Kidney (tissue), 14 donors: ENCODE results near the gene RFLNA. TPM values are rescaled to one million over a fixed set of nuclear protein-coding genes. Genes with fewer than 3 reads are reported as not detected.

Experiments
- DNase-seq, 5 donors: peaks; one replicate each; pipeline ENCODE4 v3.0.0-alpha.2; 2013 to 2020
- FAIRE-seq: peaks from 2 replicates; lab custom pipeline; 2012; peaks lifted over from hg19 to GRCh38; lab: Jason Lieb, UNC
- H3K27ac ChIP-seq, 2 donors: one replicate each; pipeline ENCODE4 v1.7.0; 2013; ENCODE audit warnings: low read depth in 2 of 2, low read length in 2 of 2, inconsistent platforms in 1 of 2
- H3K27me3 ChIP-seq: one replicate; pipeline ENCODE4 v1.7.1; 2013; ENCODE audit warnings: low read length, inconsistent platforms; ENCODE audit not compliant: control insufficient read depth, insufficient read depth
- H3K36me3 ChIP-seq, 3 donors: one replicate each; pipeline versions ENCODE4 v1.7.0 to v1.7.1; 2013; ENCODE audit warnings: low read length in 3 of 3, control low read depth in 1 of 3, inconsistent platforms in 1 of 3; ENCODE audit not compliant: insufficient read depth in 3 of 3, control insufficient read depth in 2 of 3
- H3K4me1 ChIP-seq, 3 donors: one replicate each; pipeline versions ENCODE4 v1.7.0 to v1.7.1; 2013; ENCODE audit warnings: low read length in 3 of 3, inconsistent platforms in 1 of 3, low read depth in 1 of 3; ENCODE audit not compliant: control insufficient read depth in 2 of 3, insufficient read depth in 2 of 3
- H3K4me3 ChIP-seq, 3 donors: one replicate each; pipeline versions ENCODE4 v1.7.0 to v1.8.1; 2013; ENCODE audit warnings: low read length in 3 of 3, control low read depth in 1 of 3, inconsistent platforms in 1 of 3
- H3K9ac ChIP-seq, 3 donors: one replicate each; pipeline versions ENCODE4 v1.7.0 to v1.7.1; 2013; ENCODE audit warnings: low read length in 3 of 3, control low read depth in 1 of 3, inconsistent platforms in 1 of 3
- H3K9me3 ChIP-seq, 3 donors: one replicate each; pipeline versions ENCODE4 v1.7.0 to v1.7.1; 2013; ENCODE audit warnings: low read length in 3 of 3, control low read depth in 1 of 3, inconsistent platforms in 1 of 3; ENCODE audit not compliant: control insufficient read depth in 2 of 3, insufficient read depth in 1 of 3
- intact Hi-C: fragments of 100-400 bp; cut with DNase I; formaldehyde crosslinking; loops from one replicate; pipeline ENCODE4 v1.11.1; 2022
- polyA plus RNA-seq: library from polyadenylated mRNA; stranded (reverse); fragments of 350-450 nt; fragmentation: Illumina TruSeq; extraction: RNeasy Lipid Tissue Mini Kit (QIAGEN cat#74804); gene quantifications from one replicate; pipeline ENCODE4 v1.2.3, GENCODE V29; 2014; ENCODE audit warnings: low read depth, low replicate concordance; ENCODE audit not compliant: insufficient read depth
- total RNA-seq: library from RNA; stranded (reverse); fragmentation: NEBNext Ultra II Directional; extraction: Animal tissue kit (Norgen Biotek cat#: 25700); gene quantifications from one replicate; pipeline ENCODE4 v1.2.1, GENCODE V29; 2021
- TF ChIP-seq, protein P1 (sequence below): IDR thresholded peaks from 3 replicates; pipeline ENCODE4 v1.5.1; 2012; ENCODE audit warnings: mild to moderate bottlenecking, moderate library complexity, borderline replicate concordance; ENCODE audit not compliant: insufficient read depth; ENCODE audit errors: extremely low read depth
- donor health status: control.
- donor health status: control.
- donor health status: control.
- donor health status: control.
- donor health status: control.
- donor health status: DM: yes; HTN: yes; CAD: no.
- donor health status: Normal renal cell carcinoma (clear cell type).

The RFLNA gene
- total and polyA plus RNA-seq, 2 donors from 2014 or later, result 0.76 to 0.82 TPM

DNA sequence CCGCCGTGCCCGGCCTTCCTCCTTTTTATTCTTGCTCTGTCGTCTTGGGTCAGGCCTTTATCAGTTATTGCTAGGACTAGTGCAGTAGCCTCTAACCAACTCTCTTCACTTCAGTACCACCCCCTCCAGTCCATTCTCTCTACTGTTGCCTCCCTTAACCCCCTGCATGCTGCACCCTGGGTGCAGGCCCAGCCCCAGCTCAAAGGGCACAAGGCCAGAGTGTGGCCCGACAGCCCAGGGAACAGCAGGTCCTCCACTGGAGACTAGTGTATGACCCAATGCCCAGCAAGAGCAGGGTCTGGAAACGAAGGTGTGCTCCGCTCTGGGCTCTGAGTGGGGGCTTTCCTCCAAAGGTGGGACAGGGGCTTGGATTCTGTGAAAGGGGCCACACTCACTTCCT is 30.0 kb upstream of the RFLNA start:
- H3K36me3 ChIP-seq, result no peaks in the 10 kb centered on the region
- no peaks in the 10 kb centered on the region for H3K4me1 ChIP-seq
- peaks cover 0 to 3% (median 0%) of the 10 kb centered on the region in 3 donors for H3K9me3 ChIP-seq
- FAIRE-seq (no peak), DNase-seq (peak in 1 of 5 donors; percentile 47)
- H3K9ac ChIP-seq, result no peak overlapping the region
- TF ChIP-seq, protein P1, sequence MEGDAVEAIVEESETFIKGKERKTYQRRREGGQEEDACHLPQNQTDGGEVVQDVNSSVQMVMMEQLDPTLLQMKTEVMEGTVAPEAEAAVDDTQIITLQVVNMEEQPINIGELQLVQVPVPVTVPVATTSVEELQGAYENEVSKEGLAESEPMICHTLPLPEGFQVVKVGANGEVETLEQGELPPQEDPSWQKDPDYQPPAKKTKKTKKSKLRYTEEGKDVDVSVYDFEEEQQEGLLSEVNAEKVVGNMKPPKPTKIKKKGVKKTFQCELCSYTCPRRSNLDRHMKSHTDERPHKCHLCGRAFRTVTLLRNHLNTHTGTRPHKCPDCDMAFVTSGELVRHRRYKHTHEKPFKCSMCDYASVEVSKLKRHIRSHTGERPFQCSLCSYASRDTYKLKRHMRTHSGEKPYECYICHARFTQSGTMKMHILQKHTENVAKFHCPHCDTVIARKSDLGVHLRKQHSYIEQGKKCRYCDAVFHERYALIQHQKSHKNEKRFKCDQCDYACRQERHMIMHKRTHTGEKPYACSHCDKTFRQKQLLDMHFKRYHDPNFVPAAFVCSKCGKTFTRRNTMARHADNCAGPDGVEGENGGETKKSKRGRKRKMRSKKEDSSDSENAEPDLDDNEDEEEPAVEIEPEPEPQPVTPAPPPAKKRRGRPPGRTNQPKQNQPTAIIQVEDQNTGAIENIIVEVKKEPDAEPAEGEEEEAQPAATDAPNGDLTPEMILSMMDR, result no peak
- intact Hi-C loops, result no loop called here
- no peak overlapping the region for H3K4me3 ChIP-seq
- H3K27me3 ChIP-seq, result no peaks in the 10 kb centered on the region
- no peak overlapping the region for H3K27ac ChIP-seq

DNA sequence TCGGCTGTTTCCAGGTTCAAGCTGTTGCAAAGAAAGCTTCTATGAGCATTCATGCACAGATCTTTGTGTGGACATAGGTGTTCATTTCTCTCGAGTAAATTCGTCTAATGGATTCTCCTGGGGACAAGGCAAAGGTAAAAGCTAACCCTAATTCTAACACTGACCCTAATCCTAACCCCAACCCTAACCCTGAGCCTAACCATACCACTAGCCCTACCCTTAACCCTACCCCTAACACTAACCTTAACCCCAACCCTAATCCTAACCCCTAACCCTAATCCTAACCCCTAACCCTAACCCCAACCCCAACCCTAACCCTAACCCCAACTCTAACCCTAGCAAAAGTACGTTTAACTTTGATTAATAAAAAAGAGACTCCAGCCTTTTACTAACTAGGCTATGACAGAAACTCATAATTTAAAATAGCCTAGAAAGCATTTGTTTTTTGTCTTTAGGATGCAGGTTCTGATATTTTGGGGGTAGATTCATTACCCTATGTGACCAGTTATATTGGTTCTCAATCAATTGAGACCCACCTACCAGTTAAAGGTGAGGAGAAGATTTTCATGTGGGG is 27.6 kb upstream of the RFLNA start:
- H3K36me3 ChIP-seq, result no peaks in the 10 kb centered on the region
- no peaks in the 10 kb centered on the region for H3K27me3 ChIP-seq
- DNase-seq (no peak), FAIRE-seq (no peak)
- H3K9me3 ChIP-seq, result peaks cover 0 to 3% (median 0%) of the 10 kb centered on the region in 3 donors
- no peak overlapping the region for H3K9ac ChIP-seq
- no peak overlapping the region for H3K4me3 ChIP-seq
- TF ChIP-seq, protein P1, result no peak
- no peak overlapping the region for H3K27ac ChIP-seq
- H3K4me1 ChIP-seq, result no peaks in the 10 kb centered on the region
- intact Hi-C loops, result no loop called here

DNA sequence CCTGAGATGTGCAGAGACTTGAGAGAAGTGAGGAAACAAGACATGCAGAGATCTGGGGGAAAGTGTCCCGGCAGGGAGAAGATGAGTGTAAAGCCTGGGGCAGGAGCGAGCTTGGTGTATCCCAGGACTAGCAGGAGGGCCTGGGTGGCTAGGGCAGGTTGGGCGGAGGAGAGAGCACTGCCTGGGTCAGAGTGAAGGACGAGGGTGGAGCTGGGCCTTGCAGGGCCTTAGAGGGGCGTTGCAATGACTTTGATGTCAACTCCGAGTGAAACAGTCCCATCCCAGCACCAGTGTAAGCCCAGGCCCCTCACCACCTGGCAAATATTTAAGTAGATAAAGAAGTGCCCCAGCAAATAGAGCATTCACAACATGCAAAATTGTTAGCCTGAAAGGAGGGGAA is 24.2 kb upstream of the RFLNA start:
- DNase-seq (no peak), FAIRE-seq (no peak)
- Histone ChIP-seq H3K27ac (no peak overlapping the region), H3K9ac (no peak overlapping the region), H3K9me3 (peaks cover 0 to 3% (median 0%) of the 10 kb centered on the region in 3 donors), H3K36me3 (no peaks in the 10 kb centered on the region), H3K4me3 (no peak overlapping the region), H3K4me1 (no peaks in the 10 kb centered on the region), H3K27me3 (no peaks in the 10 kb centered on the region)
- TF ChIP-seq, protein P1, result no peak
- intact Hi-C loops, result no loop called here

DNA sequence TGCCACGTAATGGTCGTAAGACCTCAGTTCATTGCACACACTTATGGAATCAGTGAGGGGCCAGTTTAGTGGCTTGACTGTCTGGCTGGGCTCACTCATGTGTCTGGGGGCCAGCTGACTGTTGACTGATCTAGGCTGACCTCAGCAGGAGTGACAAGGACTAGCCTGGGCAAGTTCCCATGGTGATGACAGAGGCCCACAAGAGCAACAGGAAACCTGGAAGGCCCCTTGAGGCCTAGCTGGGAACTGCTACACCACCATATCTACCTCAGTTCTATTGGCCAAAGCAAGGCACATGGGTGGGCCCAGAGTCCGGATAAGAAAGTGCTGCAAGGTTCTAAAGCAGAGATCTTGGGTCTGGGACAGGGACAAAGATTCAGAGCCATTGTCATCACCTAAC is 21.3 kb upstream of the RFLNA start:
- Histone ChIP-seq H3K27me3 (no peaks in the 10 kb centered on the region), H3K9ac (no peak overlapping the region), H3K27ac (no peak overlapping the region), H3K9me3 (peaks cover 0 to 3% (median 0%) of the 10 kb centered on the region in 3 donors), H3K4me1 (no peaks in the 10 kb centered on the region), H3K4me3 (no peak overlapping the region), H3K36me3 (no peaks in the 10 kb centered on the region)
- TF ChIP-seq, protein P1, result no peak
- intact Hi-C loops, result no loop called here
- FAIRE-seq (no peak), DNase-seq (peak in 2 of 5 donors; percentile 31 to 39)
